Measurements from ENCODE around the gene MYRF.

DNA sequence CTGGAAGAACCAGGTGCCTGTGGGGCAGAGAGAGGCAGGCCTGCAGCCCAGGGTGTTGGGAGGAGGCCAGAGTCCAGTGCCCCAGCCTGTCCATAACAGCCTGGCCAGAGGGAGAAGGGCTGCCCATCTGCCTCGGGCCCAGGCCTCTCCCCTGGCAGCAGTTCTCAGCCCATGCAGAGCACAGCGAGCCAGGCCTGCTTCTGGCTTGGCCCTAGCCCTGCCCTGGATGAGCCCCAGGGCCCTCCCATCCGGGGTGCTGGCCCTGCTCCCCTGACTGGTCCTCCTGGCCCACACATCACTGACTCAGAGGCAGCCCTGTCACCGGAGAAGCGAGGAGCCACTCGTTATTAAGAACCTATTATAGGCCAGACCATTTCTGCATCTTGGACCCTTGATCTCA, 19.7 kb upstream of the MYRF start:
- TF ChIP-seq POLR2A (IDR thresholded peaks at IDR 0.05), result no peak
- TF ChIP-seq, protein P1, sequence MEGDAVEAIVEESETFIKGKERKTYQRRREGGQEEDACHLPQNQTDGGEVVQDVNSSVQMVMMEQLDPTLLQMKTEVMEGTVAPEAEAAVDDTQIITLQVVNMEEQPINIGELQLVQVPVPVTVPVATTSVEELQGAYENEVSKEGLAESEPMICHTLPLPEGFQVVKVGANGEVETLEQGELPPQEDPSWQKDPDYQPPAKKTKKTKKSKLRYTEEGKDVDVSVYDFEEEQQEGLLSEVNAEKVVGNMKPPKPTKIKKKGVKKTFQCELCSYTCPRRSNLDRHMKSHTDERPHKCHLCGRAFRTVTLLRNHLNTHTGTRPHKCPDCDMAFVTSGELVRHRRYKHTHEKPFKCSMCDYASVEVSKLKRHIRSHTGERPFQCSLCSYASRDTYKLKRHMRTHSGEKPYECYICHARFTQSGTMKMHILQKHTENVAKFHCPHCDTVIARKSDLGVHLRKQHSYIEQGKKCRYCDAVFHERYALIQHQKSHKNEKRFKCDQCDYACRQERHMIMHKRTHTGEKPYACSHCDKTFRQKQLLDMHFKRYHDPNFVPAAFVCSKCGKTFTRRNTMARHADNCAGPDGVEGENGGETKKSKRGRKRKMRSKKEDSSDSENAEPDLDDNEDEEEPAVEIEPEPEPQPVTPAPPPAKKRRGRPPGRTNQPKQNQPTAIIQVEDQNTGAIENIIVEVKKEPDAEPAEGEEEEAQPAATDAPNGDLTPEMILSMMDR (IDR thresholded peaks at IDR 0.05), result no peak

Measured in heart left ventricle (tissue), 13 donors.